ENCODE data around the gene FAM162A. TPM values are rescaled to one million over a fixed set of nuclear protein-coding genes. Genes with fewer than 3 reads are reported as not detected.

FAM162A gene
- total RNA-seq, 2 donors from 2014 or later = 7.1 to 8.0 TPM

GRCh38 chr3:122394173-122394572 is 10.2 kb downstream of the FAM162A start:
- Histone ChIP-seq H3K4me3 (no peak overlapping the region), H3K9me3 (no peaks in the 10 kb centered on the region), H3K27me3 (replicated peaks; ENCODE audit: insufficient read depth) (no peaks in the 10 kb centered on the region), H3K36me3 (no peaks in the 10 kb centered on the region), H3K4me1 (ENCODE audit: control insufficient read depth in 1 of 2, low read depth in 2 of 2) (no peaks in the 10 kb centered on the region), H3K27ac (no peak overlapping the region)
- TF ChIP-seq CTCF (IDR thresholded peaks at IDR 0.05) = no peak
- ATAC-seq (ENCODE audit: insufficient number of reproducible peaks, low FRiP score, low read depth) = no peak
- DNase-seq (ENCODE audit: low spot score) = no peak

GRCh38 chr3:122395582-122395981 is 11.6 kb downstream of the FAM162A start:
- no peaks in the 10 kb centered on the region for H3K27me3 ChIP-seq (replicated peaks; ENCODE audit: insufficient read depth)
- no peak for ATAC-seq (ENCODE audit: insufficient number of reproducible peaks, low FRiP score, low read depth)
- no peak for TF ChIP-seq CTCF (IDR thresholded peaks at IDR 0.05)

GRCh38 chr3:122396511-122396910 is 12.5 kb downstream of the FAM162A start:
- ATAC-seq (ENCODE audit: insufficient number of reproducible peaks, low FRiP score, low read depth) = no peak
- H3K9me3 ChIP-seq = no peaks in the 10 kb centered on the region

More at GRCh38 chr3:122395582-122395981, 11.6 kb downstream of the FAM162A start:
- Histone ChIP-seq H3K9me3 (no peaks in the 10 kb centered on the region), H3K27ac (no peak overlapping the region), H3K4me1 (ENCODE audit: control insufficient read depth in 1 of 2, low read depth in 2 of 2) (no peaks in the 10 kb centered on the region), H3K36me3 (no peaks in the 10 kb centered on the region), H3K4me3 (no peak overlapping the region)
- no peak for DNase-seq (ENCODE audit: low spot score)

GRCh38 chr3:122397201-122397600 is 13.2 kb downstream of the FAM162A start:
- ATAC-seq (ENCODE audit: insufficient number of reproducible peaks, low FRiP score, low read depth) (no peak), DNase-seq (ENCODE audit: low spot score) (no peak)
- H3K27me3 ChIP-seq (replicated peaks; ENCODE audit: insufficient read depth) = no peaks in the 10 kb centered on the region
- no peak for TF ChIP-seq CTCF (IDR thresholded peaks at IDR 0.05)
- H3K4me1 ChIP-seq (ENCODE audit: control insufficient read depth in 1 of 2, low read depth in 2 of 2) = no peaks in the 10 kb centered on the region
- no peak overlapping the region for H3K4me3 ChIP-seq
- no peaks in the 10 kb centered on the region for H3K36me3 ChIP-seq
- H3K9me3 ChIP-seq = no peaks in the 10 kb centered on the region
- H3K27ac ChIP-seq = no peak overlapping the region

More at GRCh38 chr3:122396511-122396910, 12.5 kb downstream of the FAM162A start:
- no peaks in the 10 kb centered on the region for H3K27me3 ChIP-seq (replicated peaks; ENCODE audit: insufficient read depth)
- TF ChIP-seq CTCF (IDR thresholded peaks at IDR 0.05) = no peak
- no peaks in the 10 kb centered on the region for H3K4me1 ChIP-seq (ENCODE audit: control insufficient read depth in 1 of 2, low read depth in 2 of 2)
- H3K27ac ChIP-seq = no peak overlapping the region
- no peak for DNase-seq (ENCODE audit: low spot score)
- no peaks in the 10 kb centered on the region for H3K36me3 ChIP-seq
- no peak overlapping the region for H3K4me3 ChIP-seq

- Histone ChIP-seq H3K36me3 (peaks cover 4% of the 10 kb centered on the region), H3K4me1 (ENCODE audit: control insufficient read depth in 1 of 2, low read depth in 2 of 2) (no peaks in the 10 kb centered on the region), H3K27me3 (replicated peaks; ENCODE audit: insufficient read depth) (no peaks in the 10 kb centered on the region), H3K4me3 (no peak overlapping the region), H3K9me3 (no peaks in the 10 kb centered on the region), H3K27ac (no peak overlapping the region)
- no peak for TF ChIP-seq CTCF (IDR thresholded peaks at IDR 0.05)
- DNase-seq (ENCODE audit: low spot score) (no peak), ATAC-seq (ENCODE audit: insufficient number of reproducible peaks, low FRiP score, low read depth) (no peak)
Measured at GRCh38 chr3:122398920-122399319, 14.9 kb downstream of the FAM162A start.
